DND-41 (cell line): ENCODE measurements around the gene EXD3.

Source experiments
- CTCF ChIP-seq: IDR thresholded peaks from 2 replicates; pipeline ENCODE4 v1.5.1; 2012; ENCODE audit warnings: borderline replicate concordance, low read length, moderate library complexity, mild to moderate bottlenecking; ENCODE audit not compliant: poor library complexity, severe bottlenecking; ENCODE audit errors: extremely low read depth
- EZH2 ChIP-seq: IDR thresholded peaks from 3 replicates; pipeline ENCODE4 v1.6.1; 2012; ENCODE audit warnings: borderline replicate concordance, low read depth, mild to moderate bottlenecking, moderate library complexity, low read length, inconsistent platforms; ENCODE audit not compliant: severe bottlenecking

GRCh38 chr9:137278061-137278701, 144.8 kb downstream of the EXD3 start:
- no peak for TF ChIP-seq CTCF
- no peak for TF ChIP-seq EZH2
